Lung (tissue), 12 donors: ENCODE results near the gene NARS2. TPM values are rescaled to one million over a fixed set of nuclear protein-coding genes. Genes with fewer than 3 reads are reported as not detected.
A peak's percentile ranks its signal among the peaks of the same experiment; 100 is the strongest.

Experiments
- ATAC-seq: fragments of 200-7000 bp; cut with Tn5 transposase; one replicate; pipeline ENCODE4 v1.9.1; 2020; ENCODE audit warnings: moderate number of reproducible peaks; ENCODE audit not compliant: insufficient read depth, low FRiP score
- DNase-seq, 3 donors: peaks; one replicate each; pipeline ENCODE4 v3.0.0-alpha.2; 2013 to 2017
- H3K27ac ChIP-seq, 2 donors: one replicate each; pipeline ENCODE4 v1.5.1; 2013; ENCODE audit warnings: mild to moderate bottlenecking in 2 of 2, moderate library complexity in 2 of 2, control low read depth in 1 of 2, inconsistent platforms in 1 of 2, low read depth in 1 of 2, low read length in 1 of 2
- H3K27me3 ChIP-seq, 3 donors: one replicate each; pipeline ENCODE4 v1.5.1; 2013; ENCODE audit warnings: low read length in 2 of 3; ENCODE audit not compliant: control insufficient read depth in 3 of 3, insufficient read depth in 3 of 3
- H3K36me3 ChIP-seq, 4 donors: one replicate each; pipeline ENCODE4 v1.5.1; 2013; ENCODE audit warnings: low read length in 4 of 4, mild to moderate bottlenecking in 1 of 4, moderate library complexity in 1 of 4; ENCODE audit not compliant: control insufficient read depth in 4 of 4, insufficient read depth in 4 of 4
- H3K4me1 ChIP-seq, 5 donors: one replicate each; pipeline ENCODE4 v1.5.1; 2013; ENCODE audit warnings: low read length in 5 of 5, mild to moderate bottlenecking in 2 of 5, moderate library complexity in 1 of 5; ENCODE audit not compliant: control insufficient read depth in 5 of 5, insufficient read depth in 5 of 5
- H3K4me3 ChIP-seq: one replicate; pipeline ENCODE4 v1.5.1; 2013; ENCODE audit warnings: mild to moderate bottlenecking, control low read depth, moderate library complexity
- H3K9ac ChIP-seq, 2 donors: one replicate each; pipeline ENCODE4 v1.5.1; 2013; ENCODE audit warnings: low read length in 2 of 2, control low read depth in 1 of 2; ENCODE audit not compliant: insufficient read depth in 1 of 2
- H3K9me3 ChIP-seq, 4 donors: one replicate each; pipeline ENCODE4 v1.5.1; 2013; ENCODE audit warnings: low read length in 3 of 4, mild to moderate bottlenecking in 1 of 4, moderate library complexity in 1 of 4; ENCODE audit not compliant: control insufficient read depth in 4 of 4, insufficient read depth in 3 of 4
- CTCF ChIP-seq: IDR thresholded peaks from 2 replicates; pipeline ENCODE4 v1.5.1; 2012; ENCODE audit warnings: mild to moderate bottlenecking; ENCODE audit errors: control extremely low read depth, extremely low read depth
- WGBS, 2 donors: extraction: QIAGEN DNeasy Blood & Tissue Kit; methylation state at CpG; one replicate each; pipeline ENCODE4 v1.1.7; 2013; 5-methylcytosine and 5-hydroxymethylcytosine counted together
- polyA plus RNA-seq, 2 donors: library from polyadenylated mRNA; stranded (reverse); fragments of 200-250 nt; gene quantifications; one replicate each; pipeline ENCODE4 v1.2.1, GENCODE V29; 2013
- total RNA-seq, 2 donors: library from RNA; depleted of rRNA in 1 of 2; stranded (reverse); fragments of >200 nt in 1 of 2; gene quantifications; one replicate each; pipeline ENCODE4 v1.2.1, GENCODE V29; 2014 to 2021
- donor health status: control.
- donor health status: control.
- donor health status: Bipolar disorder and iron deficiency.
- donor health status: healthy.
- donor health status: DM: yes; HTN: yes; CAD: no.

The NARS2 gene
- total and polyA plus RNA-seq, 4 donors: 12.0 to 33.8 (median 19.8) TPM

- peaks cover 0 to 3% (median under 1%) of the 10 kb centered on the region in 4 donors for H3K36me3 ChIP-seq
- DNase-seq (no peak), ATAC-seq (no peak)
- H3K9ac ChIP-seq: no peak overlapping the region
- H3K27ac ChIP-seq: no peak overlapping the region
- H3K4me1 ChIP-seq: peaks cover 0 to 9% (median 0%) of the 10 kb centered on the region in 5 donors
- no peak overlapping the region for H3K4me3 ChIP-seq
- H3K27me3 ChIP-seq: no peaks in the 10 kb centered on the region
- no peak for TF ChIP-seq CTCF
- WGBS, 2 donors: 76 to 84% methylated on average over 3 of the region's 3 CpGs
- H3K9me3 ChIP-seq: no peaks in the 10 kb centered on the region
Observed at GRCh38 chr11:78549624-78550409, 24.8 kb downstream of the NARS2 start.

- TF ChIP-seq CTCF: no peak
- H3K4me1 ChIP-seq: peaks cover 0 to 9% (median 0%) of the 10 kb centered on the region in 5 donors
- no peaks in the 10 kb centered on the region for H3K9me3 ChIP-seq
- H3K4me3 ChIP-seq: no peak overlapping the region
- peaks cover 0 to 3% (median under 1%) of the 10 kb centered on the region in 4 donors for H3K36me3 ChIP-seq
- ATAC-seq (no peak), DNase-seq (peak in 1 of 3 donors; percentile 13)
- 81 to 94% methylated on average over 2 of the region's 2 CpGs for WGBS, 2 donors
- no peak overlapping the region for H3K9ac ChIP-seq
- H3K27ac ChIP-seq: no peak overlapping the region
- no peaks in the 10 kb centered on the region for H3K27me3 ChIP-seq
Observed at GRCh38 chr11:78548911-78549590, 25.6 kb downstream of the NARS2 start.

- ATAC-seq (no peak), DNase-seq (no peak)
- Histone ChIP-seq H3K9ac (no peak overlapping the region), H3K4me3 (no peak overlapping the region), H3K36me3 (peaks cover 0 to 3% (median under 1%) of the 10 kb centered on the region in 4 donors), H3K4me1 (peaks cover 0 to 9% (median 0%) of the 10 kb centered on the region in 5 donors), H3K27ac (no peak overlapping the region), H3K9me3 (no peaks in the 10 kb centered on the region), H3K27me3 (no peaks in the 10 kb centered on the region)
- WGBS, 2 donors: 88 to 93% methylated on average over 8 of the region's 8 CpGs
- no peak for TF ChIP-seq CTCF
Observed at GRCh38 chr11:78547931-78548705, 26.5 kb downstream of the NARS2 start.
